SKM-1 treated with dmso at 0.1 percent for 144 hours (cell line): ENCODE data around the gene NPPC.
"Not testable (repeated sequence)": the region's sequence is repeated elsewhere in the genome, so short reads cannot be mapped to it uniquely, and the experiment has no call there.

ENCODE experiments used
- DNase-seq: peaks from one replicate; lab custom pipeline; 2025; ENCODE audit not compliant: unreplicated experiment; lab: John Stamatoyannopoulos, UW

The NPPC gene

GRCh38 chr2:231890896-231891513 is 35.2 kb downstream of the NPPC start:
- DNase-seq, result no peak

DNA sequence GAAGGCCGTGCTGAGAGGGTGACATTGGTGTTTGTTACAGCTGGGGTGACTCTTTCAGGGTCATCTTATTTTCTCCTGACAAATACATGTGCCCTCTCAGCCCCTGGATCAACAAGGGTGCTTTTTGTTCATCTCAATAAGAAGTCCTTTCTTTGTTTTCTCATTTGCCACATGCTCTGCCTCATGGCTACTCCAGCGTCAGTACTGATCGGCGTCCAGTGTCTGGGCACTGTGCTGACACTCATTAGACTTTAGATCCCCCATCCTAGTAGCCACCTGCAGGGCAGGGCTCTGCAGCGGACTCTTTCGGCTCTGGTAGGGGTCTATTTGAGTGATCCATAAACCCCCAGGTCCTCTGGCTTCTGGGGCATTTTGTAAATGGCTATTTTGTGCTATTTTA is 38.4 kb downstream of the NPPC start:
- no peak for DNase-seq

DNA sequence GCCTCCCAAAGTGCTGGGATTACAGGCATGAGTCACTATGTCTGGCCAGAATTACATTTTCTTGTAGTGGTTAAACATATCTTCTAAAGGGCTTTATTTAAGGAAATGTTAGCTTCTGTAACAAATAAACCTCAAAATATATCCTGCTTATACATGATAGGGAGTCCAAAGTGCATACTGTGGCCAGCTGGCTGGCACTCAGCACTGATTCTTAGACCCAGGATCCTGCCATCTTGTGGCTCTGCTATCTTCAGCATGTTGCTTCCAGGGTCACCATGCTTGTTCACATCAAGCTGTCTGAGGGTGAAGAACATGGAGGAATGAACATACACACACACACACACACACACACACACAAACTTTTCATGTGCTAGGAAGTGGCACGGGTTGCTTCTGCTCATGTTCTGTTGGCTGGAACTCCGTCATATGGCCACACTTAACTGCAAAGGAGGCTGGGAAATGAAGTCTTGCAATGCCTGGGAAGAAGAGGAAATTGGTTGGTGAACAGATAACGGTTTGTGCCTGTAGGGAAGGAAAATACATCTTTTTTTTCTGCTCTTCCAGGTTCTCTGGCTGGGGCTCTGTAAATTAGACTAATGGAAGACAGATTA is 40.0 kb downstream of the NPPC start:
- DNase-seq, result no peak

DNA sequence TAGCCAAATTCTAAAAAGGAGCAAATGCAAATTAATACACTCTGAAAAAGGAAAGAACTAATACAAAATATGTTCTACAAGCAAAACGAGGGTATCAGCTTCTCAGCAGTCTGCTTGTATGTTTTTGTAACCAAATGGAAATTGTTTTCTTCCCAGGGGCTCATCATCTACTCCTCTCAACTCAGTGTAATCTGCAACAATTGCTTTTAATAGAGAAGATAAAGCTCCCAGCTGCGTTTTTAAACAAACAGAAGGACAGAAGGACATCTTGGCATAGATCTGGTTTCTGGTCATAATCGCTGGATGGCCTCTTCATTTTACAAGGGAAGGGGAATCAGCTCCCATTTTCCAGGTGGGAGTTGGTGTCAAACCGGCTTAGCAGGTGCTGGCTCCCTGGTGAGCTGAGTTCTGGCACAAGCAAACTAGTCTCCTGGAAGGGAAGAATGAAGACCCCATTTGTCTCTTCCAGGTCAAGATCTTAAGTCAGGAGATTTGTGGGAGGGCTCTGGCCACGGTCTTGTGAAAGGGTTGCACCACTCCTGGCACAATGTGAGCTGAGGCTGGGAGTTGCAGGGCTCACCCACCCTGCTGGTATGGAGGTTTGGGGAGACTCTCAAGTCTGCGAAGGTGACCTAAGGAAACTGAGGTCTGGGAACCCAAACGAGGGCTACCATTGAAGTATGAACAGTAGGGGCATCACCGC is 41.6 kb downstream of the NPPC start:
- DNase-seq, result no peak

DNA sequence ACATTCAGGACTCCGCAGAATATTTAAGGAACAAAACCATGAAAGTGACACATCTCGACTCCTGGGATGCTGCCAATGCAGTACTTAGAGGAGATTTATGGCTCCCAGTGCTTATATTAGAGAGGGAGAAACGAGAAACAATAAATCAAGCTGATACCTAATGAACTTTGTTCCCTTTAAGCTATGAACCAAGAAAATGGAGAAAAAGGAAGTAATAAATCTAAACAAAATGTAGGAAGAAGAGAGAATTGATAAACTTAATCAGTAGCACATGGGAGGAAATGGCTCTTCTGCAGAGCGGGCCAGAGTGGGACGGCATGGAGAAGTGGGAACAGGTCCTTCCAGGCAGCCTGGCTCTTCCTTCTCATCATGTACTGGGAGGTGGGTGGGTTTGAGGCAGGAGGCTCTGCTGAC is 42.7 kb downstream of the NPPC start:
- no peak for DNase-seq

GRCh38 chr2:231882646-231883045 is 43.5 kb downstream of the NPPC start:
- DNase-seq, result no peak

DNA sequence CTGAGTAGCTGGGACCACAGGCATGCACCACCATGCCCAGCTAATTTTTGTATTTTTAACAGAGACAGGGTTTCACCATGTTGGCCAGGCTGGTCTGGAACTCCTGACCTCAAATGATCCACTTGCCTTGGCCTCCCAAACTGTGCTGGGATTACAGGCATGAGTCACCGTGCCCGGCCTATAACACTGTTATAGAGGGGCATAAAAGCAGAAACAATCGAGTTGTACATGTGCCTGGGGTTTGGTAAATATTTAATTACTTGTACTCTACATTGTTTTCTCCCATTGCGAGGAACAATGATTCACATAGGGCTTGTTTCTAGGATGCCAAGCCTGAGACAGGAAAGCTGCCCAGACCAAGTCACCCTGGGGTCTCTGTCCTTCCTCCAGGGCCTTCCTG is 45.8 kb downstream of the NPPC start:
- DNase-seq, result not testable (repeated sequence)

GRCh38 chr2:231879216-231879615 is 47.0 kb downstream of the NPPC start:
- DNase-seq, result no peak

DNA sequence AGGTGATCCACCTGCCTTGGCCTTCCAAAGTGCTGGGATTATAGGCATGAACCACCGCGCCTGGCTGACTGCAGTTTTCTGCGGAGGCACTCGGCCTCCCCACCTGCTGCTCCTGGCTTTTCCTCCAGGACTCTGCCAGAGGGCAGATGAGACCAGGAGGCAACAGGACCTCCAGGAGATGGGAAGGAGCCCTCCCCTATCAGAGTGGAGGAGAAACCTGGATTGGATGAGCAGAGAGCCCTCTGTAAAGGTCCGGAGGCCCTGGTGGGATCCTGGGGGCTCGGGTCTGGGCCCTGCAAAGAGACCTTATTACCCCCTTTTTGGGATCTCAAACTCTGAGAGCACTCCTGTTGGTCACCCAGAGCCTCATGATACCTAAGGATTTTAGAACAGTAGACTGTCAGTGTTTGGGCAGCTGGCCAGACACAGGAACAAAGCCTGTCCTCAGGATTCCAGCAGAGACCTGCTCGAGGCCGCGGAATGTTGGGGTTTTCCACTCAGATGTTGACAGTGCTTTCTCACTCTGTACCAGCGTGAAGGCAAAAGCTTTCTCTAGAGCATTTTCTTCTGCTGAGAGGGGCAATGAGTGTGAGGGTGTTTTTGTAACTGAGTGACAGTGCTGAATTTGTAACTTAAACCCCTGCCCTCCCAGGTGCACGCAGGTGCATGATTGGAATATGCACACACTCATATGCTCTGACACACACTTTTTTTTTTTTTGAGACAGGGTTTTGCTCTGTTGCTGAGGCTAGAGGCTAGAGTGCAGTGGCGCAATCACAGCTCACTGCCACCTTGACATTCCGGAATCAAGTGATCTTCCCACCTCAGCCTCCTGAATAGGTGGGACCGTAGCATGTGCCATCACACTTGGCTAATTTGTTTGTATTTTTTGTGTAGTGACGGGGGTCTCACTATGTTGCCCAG is 48.4 kb downstream of the NPPC start:
- no peak for DNase-seq

DNA sequence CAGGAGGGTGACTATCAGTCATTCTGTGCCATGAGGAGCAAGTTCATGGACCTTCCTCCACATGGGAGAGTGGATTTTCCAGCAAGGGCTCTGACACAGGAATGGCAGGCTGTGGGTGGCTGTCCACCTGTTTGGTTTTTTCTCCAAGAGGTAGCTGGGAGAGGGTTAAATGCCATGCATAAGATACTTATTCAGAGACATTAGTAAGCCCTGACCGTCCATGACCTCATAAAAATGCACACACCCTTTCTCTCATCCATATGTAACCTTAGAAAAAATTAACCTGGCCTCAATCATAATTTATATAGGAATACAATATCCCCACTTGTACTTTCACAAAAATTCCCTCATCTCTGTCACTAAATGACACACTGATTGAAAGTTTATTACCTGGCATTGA is 51.3 kb downstream of the NPPC start:
- no peak for DNase-seq
